COLO668 (cell line): Measurements from ENCODE around the gene TMEM150B.
A peak's percentile ranks its signal among the peaks of the same experiment; 100 is the strongest.

ENCODE experiments used
- DNase-seq: peaks from one replicate; lab custom pipeline; 2025; ENCODE audit not compliant: unreplicated experiment; lab: John Stamatoyannopoulos, UW

The TMEM150B gene

DNA sequence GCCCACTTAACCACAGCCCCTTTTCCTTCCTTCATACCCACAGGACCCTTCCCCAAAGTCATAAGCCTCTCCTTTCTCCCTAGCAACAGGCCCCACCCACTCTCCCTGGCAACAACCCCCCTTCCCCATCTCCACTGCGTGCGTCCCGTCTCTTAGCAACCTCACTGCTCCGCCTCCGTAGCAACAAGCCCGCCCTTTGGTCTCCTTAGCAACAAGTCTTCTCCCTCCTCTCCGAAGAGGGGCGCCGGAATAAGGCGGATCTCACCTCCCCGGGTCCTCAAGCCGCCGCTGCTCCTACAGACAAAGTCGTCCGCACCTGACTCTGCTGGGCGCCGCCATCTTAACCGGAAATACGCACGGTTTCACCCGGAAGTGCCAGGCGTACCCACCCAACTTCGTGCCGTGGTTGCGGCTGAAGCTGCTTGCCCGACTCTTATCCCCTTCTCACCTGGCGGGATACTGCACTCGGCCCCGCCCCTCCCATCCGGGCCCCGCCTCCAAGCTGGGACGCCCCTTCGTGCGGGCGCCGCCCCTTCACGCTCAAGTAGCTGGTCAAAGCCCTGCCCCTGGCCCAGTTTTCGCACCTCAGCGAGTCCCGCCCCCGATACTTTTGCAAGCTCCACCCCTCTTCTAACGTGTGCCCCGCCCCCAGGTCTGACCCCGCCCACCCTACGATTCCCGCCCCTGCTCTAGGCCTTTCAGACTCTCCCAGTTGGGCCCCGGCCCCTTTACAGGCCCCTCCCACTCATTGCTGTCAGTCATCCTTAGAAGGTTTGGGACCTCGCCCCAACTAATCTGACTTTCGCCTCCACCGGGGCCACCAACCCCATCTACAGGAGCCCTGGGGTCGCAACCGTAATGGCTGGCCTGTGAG is 45.1 kb downstream of the TMEM150B start, which contains the start of gene HSPBP1:
HSPBP1 (minus strand) TSS at position 341 of the 874 bp plus-strand sequence. CDS start 502 bp downstream, outside the sequence.
- peak; percentile 94 for DNase-seq

GRCh38 chr19:55279340-55279739 is 45.8 kb downstream of the TMEM150B start:
- DNase-seq, result no peak

- no peak for DNase-seq
Measured at GRCh38 chr19:55278391-55279135, 46.6 kb downstream of the TMEM150B start.

DNA sequence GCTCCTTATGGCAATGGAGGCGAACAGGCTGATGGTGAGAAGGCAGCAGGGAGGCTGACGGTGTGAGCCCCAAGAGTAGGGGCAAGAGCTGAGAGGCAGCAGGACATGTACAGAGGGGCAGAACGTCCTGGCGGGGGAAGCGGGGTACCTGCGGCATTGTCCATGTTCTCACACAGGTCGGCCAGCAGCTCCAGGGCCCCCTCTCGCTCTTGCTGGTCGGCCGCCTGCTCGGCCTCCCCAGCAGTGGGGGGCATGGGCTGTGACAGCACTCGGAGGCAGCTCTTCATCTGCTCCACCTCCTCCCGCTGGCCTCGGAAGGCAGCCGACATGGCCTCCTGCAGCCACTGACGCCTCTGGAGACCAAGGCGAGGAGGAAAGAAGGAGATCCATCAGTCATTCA is 47.6 kb downstream of the TMEM150B start:
- DNase-seq, result no peak

DNA sequence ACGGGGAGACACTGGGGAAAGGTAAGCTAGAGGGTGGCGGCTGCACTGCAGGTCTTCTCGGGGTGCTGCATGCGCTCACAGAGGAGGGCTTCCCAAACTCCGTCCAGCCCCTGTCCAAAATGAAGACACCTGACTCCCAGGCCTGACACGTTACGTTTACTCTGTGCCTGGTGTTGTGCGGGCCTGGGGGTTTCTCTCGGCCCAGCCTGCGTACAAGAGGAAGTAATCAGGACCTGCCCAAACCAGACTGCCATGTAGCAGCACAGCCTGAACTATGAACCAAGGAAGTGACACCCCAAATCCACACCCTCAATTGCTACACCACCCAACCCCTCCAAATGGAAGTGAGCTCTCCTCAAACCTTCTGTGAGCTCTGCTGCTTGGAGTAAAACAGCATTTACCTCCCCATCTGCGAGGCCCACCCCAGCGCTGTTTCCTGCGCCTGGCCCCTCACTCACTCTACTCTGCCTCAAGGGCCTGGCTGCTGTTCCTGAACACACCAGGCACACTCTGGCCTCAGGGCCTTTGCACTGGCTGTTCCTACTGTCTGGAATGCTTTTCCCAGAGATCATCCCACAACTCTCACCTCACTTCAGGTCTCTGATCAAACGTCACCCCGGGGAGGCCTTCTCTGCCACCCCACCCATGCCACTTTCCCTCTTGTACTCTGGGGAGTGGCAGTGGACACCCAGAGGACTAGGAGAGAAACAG is 48.3 kb downstream of the TMEM150B start:
- DNase-seq, result no peak

DNA sequence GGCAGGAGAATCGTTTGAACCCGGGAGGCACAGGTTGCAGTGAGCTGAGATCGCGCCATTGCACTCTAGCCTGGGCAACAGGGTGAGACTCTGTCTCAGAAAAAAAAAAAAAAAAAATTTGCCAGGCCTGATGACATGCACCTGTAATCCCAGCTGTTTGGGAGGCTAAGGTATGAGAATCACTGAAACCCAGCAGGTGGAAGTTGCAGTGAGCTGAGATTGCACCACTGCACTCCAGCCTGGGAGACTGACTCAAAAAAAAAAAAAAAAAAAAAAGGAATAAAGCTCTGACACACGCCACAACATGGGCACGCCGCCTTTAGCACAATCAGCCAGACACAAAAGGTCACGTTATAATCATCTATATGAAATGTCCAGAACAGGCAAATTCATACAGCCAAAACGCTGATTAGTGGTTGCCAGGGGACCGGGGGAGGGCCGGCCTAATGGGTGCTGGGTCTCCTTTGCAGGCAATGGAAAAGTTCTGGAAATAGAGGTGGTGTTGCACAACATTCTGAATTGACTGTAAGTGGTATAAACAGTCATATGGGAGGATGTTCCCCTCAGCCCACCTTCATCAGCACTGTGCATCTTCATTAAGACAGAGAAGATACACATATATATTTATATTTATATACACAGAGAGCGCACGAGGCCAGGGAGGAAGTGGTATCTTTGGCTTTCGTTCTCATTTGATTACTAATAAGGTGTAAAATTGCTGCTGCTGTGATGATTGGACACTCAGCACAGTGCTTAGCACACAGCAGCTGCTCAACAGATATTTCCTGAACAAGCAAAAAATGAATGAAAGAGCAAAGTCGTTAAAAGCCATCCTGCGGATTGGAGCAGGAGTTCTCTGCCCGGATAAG is 49.1 kb downstream of the TMEM150B start:
- no peak for DNase-seq

DNA sequence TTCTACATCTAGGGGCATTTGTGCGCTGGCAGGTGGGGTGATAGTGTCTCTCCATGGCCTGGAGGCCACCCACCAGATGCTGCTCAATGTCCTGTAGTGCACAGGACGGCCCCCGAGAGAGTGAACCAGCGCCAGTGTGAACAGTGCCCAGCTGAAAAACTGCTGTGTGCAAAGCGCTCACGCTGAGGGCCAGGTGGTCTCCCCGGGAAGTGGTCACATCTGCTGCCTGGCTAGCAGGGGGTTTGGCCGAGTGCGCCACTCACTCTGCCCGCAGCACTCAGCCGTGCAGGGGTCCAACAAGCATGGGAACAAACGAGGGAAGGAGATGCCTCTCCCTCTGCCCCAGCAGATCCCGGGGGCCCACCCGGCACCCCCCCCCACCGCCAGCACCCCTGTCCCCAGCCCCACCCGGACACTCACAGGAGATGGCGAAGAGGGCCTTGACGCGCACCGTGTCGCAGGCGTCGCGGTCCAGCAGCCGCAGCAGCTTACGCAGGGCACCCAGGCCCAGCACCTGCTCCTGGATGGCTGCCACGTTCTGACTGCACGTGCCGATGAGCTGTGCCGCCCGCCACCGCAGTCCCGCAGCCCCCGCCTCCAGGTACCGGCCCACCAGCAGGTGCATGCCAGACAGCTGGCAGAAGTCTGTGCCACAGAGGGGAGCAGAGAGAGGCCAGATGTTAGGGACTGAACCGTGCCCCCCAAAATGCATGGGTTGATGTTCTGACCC is 51.0 kb downstream of the TMEM150B start:
- DNase-seq, result no peak

DNA sequence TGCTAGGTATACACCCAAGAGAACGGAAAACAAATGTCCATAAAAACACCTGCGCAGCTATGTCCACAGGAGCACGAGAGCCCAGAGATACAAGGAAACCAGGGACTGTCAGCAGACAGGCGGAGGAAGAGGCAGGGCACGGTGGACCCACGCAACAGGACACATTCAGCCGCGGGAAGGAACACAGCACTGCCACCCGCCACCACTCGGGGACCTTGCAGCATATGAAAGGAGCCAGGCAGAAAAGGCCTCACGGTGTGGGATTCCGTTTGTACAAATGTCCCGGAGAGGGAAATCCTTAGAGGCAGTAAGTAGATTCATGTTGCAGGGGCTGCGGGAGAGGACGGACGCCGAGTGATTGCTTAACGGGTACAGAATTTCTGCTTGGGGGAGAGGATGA is 53.0 kb downstream of the TMEM150B start:
- no peak for DNase-seq

- no peak for DNase-seq
Measured at GRCh38 chr19:55270172-55270942, 54.8 kb downstream of the TMEM150B start.

- DNase-seq, result no peak
Measured at GRCh38 chr19:55269299-55269698, 55.8 kb downstream of the TMEM150B start.

GRCh38 chr19:55266840-55267239 is 58.3 kb downstream of the TMEM150B start:
- no peak for DNase-seq

DNA sequence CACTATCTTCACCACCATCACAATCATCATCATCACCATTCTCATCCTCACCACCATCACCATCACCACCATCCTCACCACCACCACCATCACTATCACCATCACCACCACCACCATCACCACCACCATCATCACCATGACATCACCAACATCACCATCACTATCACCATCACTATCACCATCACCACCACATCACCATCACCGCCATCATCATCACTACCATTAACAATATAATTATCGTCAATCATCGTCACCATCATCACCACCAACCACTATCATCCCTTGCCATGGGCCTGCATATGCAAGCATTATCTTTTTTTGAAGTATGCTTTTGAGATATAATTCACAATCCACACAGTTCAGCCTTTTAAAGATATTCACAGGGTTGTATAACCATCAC is 58.7 kb downstream of the TMEM150B start:
- no peak for DNase-seq

GRCh38 chr19:55265723-55266386 is 59.3 kb downstream of the TMEM150B start:
- no peak for DNase-seq

DNA sequence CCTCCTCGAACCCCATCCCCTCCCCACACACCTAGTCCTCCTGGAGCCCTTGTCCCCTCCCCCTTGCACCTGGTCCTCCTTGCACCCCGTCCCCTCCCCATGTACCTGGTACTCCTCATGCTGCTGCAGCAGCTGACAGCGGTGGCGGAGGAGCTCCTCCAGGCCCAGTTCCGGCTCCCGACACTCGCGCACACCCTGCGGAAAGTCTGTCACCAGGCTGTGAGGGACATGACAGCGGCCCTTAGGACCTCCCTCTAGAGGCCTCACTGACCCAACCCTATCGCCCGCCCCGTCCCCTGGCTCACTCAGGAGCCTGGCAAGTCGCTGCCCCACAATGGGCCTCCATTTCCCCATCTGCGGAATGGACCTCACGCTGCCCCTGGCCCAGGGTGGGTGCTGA is 60.0 kb downstream of the TMEM150B start:
- no peak for DNase-seq

DNA sequence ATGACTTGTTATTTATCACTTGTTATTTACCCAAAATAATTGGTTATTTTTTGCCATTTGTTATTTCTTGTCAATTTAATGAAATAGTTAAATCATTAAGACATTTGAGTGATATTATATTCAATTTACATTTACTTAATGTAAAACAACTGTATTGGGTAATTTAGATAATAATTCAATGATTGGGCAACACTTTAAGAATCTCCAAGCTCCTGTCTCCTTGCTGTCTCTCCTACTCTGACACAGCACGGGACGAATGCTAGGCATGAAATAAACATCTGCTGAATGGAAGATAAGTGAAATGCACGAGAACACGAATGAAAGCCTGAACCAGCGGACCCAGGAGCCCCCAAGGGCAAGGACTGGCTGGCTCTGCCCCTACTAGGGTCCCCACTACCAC is 60.6 kb downstream of the TMEM150B start:
- DNase-seq, result no peak
